Kidney tubule cell (primary cell): ENCODE data around the gene RBM8A.

Source experiments
- DNase-seq: peaks from one replicate; pipeline ENCODE4 v3.0.0-alpha.2; 2018; ENCODE audit warnings: low spot score

RBM8A gene

GRCh38 chr1:145877923-145878486 lies 49.3 kb downstream of the RBM8A start:
- peak; percentile 37 for DNase-seq

- DNase-seq = no peak
Observed at GRCh38 chr1:145874646-145875045, 52.6 kb downstream of the RBM8A start.

- DNase-seq = peak; percentile 15
Observed at GRCh38 chr1:145871994-145872924, 55.0 kb downstream of the RBM8A start.
